Measurements from ENCODE around the gene HS1BP3.

- TF ChIP-seq CTCF (conservative IDR thresholded peaks at IDR 0.05) (no peak), EZH2 (IDR thresholded peaks at IDR 0.05; ENCODE audit: low read depth) (no peak)
Measured at GRCh38 chr2:20651731-20652099, 817 bp upstream of the HS1BP3 start.

Measured in PC-9 (cell line).